Raji (cell line): ENCODE data around the gene TBC1D4.

Source experiments
- POLR2A ChIP-seq: IDR thresholded peaks from 2 replicates; pipeline ENCODE4 v1.6.1; 2011; ENCODE audit warnings: low read depth, low read length, control low read depth; ENCODE audit not compliant: insufficient read depth

TBC1D4 gene

DNA sequence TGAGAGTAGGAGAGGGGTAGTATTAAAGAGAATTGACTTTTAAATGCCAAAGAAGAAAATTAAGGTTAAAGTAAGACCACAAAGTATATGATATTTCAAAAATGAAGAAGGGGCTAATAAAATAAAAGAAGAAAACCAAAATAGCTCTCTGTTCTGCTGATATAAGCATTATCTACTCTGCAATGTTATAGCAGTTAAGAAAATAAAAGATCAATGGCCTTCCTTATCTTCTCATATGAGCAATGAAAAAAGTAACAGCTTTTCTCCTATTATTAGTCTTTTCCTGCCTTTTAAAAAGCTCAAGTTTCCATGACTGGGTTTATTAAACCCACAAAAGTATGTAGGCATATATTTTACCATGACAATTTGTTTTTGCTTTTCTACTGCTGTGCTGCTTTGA is 126.4 kb downstream of the TBC1D4 start:
- TF ChIP-seq POLR2A = no peak

DNA sequence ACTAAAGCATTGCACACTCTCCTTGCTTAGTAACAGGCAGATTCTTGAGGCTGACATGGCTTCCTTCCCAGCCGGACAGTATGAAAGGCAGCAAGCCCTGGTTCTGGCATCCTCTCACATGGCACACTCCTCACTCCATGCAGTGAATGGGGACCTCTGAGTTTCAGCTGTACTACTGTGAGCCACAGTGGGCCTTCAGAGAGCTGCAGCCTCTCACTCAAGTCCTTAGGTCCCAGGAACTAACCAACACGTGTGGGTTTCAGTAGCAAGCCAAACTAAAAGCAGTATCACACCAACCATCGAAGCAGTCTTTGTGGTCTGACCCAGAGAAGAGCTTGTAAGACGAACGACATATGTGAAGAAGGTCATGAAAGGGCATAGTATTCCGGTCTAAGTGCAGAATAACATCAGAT is 128.2 kb downstream of the TBC1D4 start:
- TF ChIP-seq POLR2A = no peak

DNA sequence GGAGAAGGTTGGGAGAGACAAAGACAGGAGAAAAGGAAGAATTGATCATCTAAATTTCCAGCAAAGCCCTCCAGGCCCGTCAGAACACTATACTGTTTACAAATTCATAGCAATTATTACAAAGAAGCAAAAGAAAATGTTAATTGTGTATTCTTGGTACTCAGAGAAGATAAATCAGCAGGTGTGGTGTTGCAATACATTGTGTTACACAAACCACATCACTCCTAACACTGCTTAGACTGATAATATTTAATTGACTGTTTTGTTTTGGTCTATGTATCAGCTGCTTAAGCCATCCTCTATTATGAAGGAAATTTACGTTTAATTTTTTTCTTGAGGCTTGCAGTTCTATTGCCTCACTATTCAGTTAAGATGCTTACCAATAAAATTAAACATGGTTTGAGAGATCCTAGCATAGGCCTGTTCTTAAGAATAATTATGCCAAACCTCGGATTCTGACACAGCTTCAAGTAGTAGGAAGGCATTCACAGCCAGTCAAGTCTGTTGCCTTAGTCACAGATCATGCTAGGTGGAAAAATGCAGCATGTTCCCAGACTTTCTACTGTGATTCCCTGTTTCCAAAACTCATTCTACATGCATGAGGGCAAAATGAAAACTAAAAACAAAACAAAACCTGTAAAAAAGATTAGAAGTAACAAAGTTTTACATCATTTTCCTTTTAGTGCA is 129.2 kb downstream of the TBC1D4 start:
- TF ChIP-seq POLR2A = no peak

DNA sequence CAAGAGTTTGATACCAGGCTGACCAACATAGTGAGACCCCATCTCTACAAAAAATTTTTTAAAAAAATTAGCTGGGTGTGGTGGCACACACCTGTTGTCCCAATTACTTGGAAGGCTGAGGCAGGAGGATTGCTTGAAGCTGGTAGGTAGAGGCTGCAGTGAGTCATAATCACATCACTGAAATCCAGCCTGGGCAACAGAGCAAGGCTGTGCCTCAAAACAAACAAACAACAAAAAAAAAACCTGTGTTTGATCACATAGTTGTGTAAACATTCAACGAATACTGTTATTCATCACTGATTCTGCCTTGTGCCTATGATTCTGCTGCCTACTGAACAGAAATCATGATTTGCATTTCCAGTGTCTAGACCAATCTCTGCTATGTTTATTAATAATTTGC is 134.0 kb downstream of the TBC1D4 start:
- TF ChIP-seq POLR2A = no peak

DNA sequence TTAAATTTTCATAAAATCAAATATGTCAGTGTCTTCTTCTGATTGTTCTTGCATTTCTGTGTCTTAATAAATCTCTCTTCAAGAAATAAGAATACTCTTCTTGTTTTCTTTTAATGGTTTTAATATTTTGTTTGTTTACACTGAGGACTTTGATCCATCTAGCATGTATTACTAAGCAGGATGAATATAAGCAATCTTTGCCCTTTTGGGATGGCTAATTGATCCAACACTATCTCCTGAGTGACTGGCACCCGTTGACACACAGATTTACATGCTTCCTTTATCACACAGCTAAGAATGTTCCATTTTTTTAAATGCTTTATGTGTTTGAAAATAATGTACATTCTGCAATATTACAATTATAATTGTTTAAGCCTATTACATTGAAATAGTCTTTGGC is 134.5 kb downstream of the TBC1D4 start:
- no peak for TF ChIP-seq POLR2A

DNA sequence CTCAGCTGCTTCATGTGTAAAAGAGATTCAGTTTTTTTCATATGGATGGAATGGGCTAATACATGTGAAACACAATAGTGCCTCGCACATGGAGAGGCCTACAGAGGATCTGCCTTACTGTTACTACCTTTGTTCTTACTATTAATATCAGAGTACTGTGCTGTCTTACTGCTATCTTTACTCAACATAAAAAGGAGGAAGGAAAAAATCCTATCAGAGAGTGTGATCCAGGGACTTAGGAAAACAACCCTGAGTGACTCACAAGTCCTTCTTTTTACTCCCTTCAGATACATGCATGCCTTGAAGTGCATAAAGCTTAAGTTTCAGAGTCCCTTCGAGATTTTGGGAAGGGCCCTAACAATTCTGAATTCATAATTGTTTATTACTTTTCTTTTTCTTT is 136.8 kb downstream of the TBC1D4 start:
- TF ChIP-seq POLR2A = no peak

GRCh38 chr13:75341028-75341427 is 140.9 kb downstream of the TBC1D4 start:
- no peak for TF ChIP-seq POLR2A

DNA sequence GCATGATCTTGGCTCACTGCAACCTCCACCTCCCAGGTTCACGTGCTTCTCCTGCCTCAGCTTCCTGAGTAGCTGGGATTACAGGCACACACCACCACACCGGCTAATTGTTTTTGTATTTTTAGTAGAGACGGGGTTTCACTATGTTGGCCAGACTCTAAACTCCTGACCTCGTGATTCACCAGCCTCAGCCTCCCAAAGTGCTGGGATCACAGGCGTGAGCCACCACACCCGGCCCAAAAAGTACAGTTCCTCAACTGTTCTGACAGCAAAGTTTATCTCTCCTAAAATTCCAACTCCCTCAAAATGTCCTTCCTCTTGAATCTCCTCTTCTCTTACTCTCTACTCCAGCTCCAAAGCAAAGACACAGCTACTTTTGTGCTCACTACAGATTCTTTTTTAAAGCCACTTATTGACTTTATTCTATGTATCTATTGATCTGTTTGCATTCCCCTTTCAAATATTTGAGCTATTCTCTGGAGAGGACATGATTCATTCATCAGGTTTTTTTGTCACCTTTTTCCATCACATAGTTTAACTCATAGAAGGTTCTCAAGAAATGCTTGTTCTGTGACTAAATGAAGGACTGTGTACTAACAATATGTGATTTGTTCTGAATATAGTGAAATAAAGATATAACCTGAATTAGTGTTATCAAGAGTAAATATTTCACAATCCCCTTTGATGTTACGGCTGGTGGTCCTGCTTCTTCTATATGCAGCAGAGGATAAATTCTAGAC is 142.2 kb downstream of the TBC1D4 start:
- TF ChIP-seq POLR2A = no peak

- no peak for TF ChIP-seq POLR2A
Measured at GRCh38 chr13:75334634-75335447, 147.1 kb downstream of the TBC1D4 start.

- no peak for TF ChIP-seq POLR2A
Measured at GRCh38 chr13:75333103-75333502, 148.9 kb downstream of the TBC1D4 start.

GRCh38 chr13:75331792-75332349 is 150.1 kb downstream of the TBC1D4 start:
- TF ChIP-seq POLR2A = no peak

DNA sequence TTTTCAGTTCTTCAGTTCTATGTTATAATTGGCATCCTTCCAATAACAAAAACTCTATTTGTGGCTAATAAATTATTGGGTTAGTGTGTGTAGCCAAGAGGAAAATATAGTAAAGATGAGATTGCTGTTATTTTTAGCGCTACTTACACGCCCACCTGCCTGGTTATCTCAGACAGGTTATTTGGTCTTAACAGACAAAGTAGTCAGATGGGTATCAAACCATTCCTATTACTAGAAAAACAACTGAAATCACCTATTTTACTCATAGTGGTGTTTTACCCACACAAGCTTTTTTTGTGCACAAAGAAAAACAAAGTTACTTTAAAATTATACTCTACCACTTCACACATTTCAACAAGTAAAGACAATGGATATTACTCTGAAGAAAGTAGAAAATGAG is 151.2 kb downstream of the TBC1D4 start:
- TF ChIP-seq POLR2A = no peak

DNA sequence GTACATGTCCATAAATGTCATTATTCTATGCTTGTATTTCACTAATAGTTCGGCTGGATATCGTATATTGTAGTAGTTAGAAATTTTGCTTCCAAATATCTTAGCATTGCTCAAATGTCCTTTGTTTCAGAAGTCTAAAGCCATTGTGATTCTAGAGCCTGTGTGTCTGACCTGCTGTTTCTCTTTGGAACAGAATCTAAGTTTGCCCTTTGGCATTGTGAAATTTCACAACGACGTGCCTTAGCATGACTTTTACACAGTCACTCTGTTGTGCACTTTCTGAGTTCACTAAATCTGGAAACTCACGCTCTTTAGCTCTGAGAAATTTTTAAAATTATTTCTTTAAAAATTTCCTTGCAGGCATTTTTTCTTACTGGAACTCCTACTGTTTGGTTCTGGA is 152.2 kb downstream of the TBC1D4 start:
- no peak for TF ChIP-seq POLR2A

- TF ChIP-seq POLR2A = no peak
Measured at GRCh38 chr13:75329097-75329496, 152.9 kb downstream of the TBC1D4 start.

GRCh38 chr13:75327135-75327510 is 154.8 kb downstream of the TBC1D4 start:
- TF ChIP-seq POLR2A = no peak
